Adipose tissue (tissue), 3 donors: ENCODE measurements around the gene EXD3. TPM values are rescaled to one million over a fixed set of nuclear protein-coding genes. Genes with fewer than 3 reads are reported as not detected.

Experiments
- H3K27ac ChIP-seq: one replicate; pipeline ENCODE4 v1.5.1; 2013; ENCODE audit warnings: low read depth, low read length
- WGBS, 3 donors: extraction: QIAGEN DNeasy Blood & Tissue Kit; methylation state at CpG; one replicate each; pipeline ENCODE4 v1.1.7; 2013; 5-methylcytosine and 5-hydroxymethylcytosine counted together
- polyA plus RNA-seq, 3 donors: library from polyadenylated mRNA; stranded (reverse); fragments of 200-250 nt; gene quantifications; one replicate each; pipeline ENCODE4 v1.2.3, GENCODE V29; 2013
- donor health status: healthy with polysubstance abuse.
- donor health status: Bipolar disorder and iron deficiency.
- donor health status: healthy.

Gene EXD3
- polyA plus RNA-seq, 3 donors, result 7.6 to 38.5 (median 14.0) TPM

DNA sequence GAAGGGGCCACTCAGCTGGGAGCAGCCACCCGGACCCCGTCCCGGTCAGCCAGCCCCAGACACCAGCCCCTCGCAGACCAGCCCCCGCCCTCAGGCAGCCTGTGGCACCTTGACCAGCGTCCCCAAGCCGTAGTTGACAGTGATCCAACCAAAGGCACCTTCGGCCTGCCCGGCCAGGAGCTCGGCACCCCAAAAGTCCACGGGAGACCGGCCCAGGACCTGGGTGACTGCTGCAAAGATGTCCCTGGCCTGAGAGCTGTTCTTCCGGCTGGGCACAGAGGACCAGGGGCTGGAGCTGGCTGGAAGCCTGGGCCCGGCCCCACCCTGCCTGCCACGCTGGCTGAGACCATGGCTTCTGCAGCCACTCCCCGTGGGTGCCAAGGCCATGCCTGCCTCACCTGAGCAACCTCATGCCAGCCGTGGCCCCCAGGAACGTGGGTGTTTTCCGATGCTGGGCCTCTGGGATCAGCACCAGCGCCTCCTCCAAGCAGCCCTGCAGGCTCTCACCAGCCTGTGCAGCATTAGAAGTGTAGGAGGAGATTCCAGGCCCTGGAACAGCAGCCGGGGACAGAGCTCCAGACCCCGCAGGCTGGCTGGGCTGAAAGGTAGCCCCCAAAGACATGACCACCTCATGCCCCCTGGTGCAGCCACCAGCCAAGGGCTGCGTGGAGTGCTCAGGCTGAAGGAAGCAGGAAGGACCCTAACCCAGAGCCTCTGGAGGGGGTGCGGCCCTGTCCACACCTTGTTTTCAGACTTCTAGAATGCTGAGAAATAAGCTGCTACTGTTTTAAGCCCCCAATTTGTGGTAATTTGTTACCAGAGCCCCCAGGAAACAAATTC, 14.0 kb upstream of the EXD3 start:
- WGBS, 3 donors, result 78 to 84% (median 82%) methylated on average over 24 of the region's 24 CpGs
- H3K27ac ChIP-seq, result no peak overlapping the region

DNA sequence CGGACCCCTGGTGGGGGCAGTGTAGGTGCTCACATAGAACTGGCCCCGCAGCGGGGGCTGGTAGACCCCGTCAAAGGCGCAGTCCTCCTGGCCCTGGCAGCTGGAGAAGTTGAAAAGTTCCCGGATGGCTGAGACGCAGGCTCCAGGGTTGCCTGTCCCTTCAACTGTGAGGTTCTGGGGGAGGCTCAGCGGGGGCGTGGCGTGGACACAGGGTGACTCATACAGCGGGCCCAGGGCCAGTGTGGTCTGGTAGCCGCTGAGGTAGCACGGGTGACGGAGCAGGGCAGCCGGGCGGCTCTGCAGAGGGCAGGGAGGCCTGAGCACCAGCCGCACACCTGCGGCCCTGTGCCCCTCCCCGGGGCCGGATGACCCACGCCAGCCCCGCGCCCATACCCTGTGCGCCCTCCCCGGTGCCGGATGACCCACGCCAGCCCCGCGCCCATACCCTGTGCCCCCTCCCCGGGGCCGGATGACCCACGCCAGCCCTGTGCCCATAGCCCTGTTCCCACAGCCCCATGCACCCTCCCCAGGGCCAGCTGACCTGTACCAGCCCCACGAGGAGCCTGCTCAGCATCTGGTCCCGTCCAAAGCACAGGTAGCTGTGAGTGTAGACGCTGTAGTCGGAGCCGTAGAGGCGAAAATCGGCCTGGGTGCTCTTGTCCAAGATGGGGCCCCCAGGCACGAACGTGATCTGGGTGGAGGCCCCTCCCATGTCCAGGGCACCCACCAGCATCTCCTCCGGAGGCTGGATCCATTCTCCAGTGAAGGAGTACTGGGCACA, 13.2 kb upstream of the EXD3 start:
- no peak overlapping the region for H3K27ac ChIP-seq
- 52 to 78% (median 68%) methylated on average over 36 to 42 of the region's 42 CpGs for WGBS, 3 donors

DNA sequence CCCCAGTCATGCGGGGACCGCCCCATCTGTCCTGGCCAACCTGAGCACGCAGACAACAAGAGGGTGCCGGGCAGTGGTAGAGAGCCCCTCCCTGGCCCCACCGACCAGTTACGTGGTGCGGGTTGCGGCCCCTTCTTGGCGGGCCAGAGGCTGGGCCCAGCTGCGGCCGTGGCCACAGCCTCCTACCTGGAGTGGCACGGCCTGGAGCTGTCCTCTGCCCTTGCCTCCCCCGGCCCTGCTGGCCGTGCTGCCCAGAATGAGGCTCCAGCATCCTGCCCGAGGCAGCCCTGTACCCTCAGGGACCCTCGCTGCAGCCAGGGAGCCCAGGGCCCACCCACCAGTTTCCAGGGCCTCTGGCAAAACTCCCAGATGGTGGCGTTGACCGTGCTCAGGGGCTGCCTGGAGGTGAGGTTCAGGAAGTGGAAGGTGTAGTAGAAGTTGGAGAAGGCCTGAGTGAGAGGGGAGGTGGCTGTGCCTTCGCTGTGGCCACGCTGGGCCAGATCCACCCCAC, 12.5 kb upstream of the EXD3 start:
- H3K27ac ChIP-seq, result no peak overlapping the region
- WGBS, 3 donors, result 74 to 86% (median 80%) methylated on average over 20 of the region's 20 CpGs

DNA sequence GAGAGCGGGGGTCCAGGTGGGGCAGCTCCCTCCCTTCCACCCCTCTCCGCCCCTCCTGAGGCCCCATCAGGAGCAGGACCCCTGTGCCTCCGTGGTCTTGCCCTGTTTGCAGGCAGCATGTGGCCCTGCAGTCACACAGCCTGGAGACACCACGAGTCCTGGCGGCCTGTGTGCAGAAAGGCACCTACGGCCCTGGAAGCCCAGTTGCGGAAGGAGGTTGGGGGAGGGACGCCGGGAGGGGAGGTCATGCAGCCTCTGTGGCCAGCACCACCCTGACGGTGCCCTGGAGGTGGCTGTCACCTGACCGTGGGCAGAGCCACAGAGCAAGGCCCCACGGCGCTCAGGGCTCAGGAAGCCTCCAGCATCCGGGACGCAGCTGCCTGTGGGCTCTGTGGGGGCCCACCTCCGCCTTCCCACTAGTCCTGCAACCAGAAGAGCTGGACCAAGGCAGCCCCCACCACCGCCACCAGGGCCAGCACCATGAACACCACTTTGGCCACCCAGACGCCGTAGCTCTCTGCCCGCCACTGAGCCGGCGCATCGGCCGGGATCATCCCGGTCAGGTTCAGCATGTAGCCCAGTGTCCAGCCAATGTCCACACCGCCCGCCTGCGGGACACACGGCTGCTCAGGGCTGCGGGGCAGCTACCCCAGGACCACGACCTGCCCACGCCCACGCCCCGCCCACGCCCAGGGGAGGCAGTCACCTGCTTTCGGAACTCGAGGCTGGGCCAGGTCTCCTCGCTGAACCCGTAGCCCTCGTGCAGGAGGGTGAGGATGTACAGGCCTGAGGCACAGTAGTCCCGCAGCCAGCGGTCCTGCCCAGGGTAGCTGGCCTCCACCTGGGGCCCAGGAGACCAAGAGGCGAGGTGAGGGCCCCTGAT, 11.8 kb upstream of the EXD3 start:
- H3K27ac ChIP-seq, result no peak overlapping the region
- WGBS, 3 donors, result 77 to 92% (median 83%) methylated on average over 42 to 43 of the region's 43 CpGs

DNA sequence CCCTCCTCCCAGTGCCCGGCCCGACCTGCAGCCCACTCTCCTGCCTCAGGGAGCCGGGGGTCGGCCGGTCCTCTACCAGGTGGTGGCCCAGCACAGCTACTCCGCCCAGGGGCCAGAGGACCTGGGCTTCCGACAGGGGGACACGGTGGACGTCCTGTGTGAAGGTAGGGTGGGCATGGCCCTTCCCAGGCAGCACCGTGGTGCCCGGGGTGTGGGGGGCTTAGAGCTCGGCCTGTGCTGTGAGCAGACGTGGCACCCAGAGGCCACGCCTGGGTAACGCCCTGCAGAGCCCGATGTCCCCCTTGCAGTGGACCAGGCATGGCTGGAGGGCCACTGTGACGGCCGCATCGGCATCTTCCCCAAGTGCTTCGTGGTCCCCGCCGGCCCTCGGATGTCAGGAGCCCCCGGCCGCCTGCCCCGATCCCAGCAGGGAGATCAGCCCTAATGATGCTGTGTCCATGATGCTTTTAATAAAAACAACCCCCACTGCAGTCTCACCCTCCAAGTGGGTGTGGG, 11.0 kb upstream of the EXD3 start:
- H3K27ac ChIP-seq, result no peak overlapping the region
- 89 to 90% (median 89%) methylated on average over 22 to 26 of the region's 26 CpGs for WGBS, 3 donors

DNA sequence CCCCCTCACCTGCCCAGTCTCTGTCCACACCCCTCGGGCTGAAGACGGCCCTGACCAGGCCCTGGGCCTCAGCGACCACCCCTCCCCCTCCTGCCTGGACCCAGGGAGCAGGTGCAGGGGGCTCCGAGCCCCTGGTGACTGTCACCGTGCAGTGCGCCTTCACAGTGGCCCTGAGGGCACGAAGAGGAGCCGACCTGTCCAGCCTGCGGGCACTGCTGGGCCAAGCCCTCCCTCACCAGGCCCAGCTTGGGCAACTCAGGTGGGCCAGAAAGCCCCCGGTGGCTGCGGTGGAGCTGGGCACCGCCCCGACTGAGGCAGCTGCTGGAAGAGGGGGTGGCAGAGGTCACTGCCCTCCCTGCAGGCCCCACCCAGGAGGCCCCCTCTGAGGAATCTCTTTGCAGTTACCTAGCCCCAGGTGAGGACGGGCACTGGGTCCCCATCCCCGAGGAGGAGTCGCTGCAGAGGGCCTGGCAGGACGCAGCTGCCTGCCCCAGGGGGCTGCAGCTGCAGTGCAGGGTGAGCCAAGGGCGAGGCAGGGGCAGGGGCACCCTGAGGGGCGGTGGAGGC, 10.5 kb upstream of the EXD3 start:
- H3K27ac ChIP-seq, result no peak overlapping the region
- WGBS, 3 donors, result 82 to 96% (median 83%) methylated on average over 17 to 19 of the region's 19 CpGs

DNA sequence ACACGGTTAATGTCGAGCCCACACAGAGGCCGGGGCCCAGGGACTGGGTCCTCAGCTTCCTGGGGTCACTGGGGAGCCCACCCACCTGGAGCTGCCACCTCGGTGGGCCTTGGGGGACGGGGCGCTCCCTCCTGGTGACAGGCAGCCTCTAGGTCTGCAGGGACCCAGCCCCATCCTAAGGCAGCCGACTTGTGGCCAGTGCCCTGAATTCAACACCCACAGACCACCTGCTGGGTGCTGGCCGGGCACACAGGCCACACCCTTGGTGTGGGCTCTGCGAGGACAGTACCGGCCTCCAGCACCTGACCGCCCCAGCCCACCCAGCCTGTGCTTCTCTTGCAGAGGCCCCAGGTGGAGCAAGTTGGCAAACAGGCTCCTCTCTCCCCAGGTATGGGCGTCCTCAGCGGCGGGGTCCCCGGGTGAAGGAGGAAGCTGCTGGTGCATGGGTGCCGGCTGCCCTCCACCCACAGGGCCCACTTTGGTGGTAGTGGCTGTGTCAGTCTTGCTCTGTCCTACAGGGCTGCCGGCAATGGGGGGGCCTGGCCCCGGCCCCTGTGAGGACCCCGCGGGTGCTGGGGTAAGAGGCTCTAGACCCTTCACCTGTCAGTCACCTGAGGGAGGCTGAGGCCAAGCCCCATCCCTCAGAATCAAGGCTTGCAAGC, 9.9 kb upstream of the EXD3 start:
- 94 to 95% (median 94%) methylated on average over 16 to 20 of the region's 20 CpGs for WGBS, 3 donors
- no peak overlapping the region for H3K27ac ChIP-seq

DNA sequence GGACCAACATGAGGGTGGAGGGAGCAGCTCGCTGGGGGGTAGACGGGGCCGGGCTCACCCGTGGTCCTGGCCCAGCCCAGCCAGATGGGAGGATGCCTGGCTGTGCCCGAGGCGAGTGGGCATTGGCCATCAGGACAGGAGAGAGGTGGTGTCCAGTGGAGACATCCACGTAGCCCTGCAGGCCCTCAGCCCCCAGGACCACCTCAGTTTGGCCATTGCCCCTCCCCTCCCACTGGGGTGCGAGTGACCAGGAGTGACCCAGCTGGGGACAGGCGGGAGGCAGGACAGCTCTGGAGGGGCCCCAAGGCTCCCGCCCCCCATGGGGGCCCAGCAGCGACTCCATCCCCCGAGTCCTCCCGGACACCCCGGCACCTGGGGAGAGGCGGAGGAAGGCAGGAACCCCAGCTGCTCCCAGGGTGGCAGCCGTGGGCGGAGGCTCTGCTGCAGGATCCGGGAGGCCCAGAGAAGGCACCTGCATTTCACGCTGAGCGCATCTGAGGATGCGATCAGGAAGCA, 8.5 kb upstream of the EXD3 start:
- no peak overlapping the region for H3K27ac ChIP-seq
- WGBS, 3 donors, result 82 to 86% (median 84%) methylated on average over 16 to 21 of the region's 21 CpGs

DNA sequence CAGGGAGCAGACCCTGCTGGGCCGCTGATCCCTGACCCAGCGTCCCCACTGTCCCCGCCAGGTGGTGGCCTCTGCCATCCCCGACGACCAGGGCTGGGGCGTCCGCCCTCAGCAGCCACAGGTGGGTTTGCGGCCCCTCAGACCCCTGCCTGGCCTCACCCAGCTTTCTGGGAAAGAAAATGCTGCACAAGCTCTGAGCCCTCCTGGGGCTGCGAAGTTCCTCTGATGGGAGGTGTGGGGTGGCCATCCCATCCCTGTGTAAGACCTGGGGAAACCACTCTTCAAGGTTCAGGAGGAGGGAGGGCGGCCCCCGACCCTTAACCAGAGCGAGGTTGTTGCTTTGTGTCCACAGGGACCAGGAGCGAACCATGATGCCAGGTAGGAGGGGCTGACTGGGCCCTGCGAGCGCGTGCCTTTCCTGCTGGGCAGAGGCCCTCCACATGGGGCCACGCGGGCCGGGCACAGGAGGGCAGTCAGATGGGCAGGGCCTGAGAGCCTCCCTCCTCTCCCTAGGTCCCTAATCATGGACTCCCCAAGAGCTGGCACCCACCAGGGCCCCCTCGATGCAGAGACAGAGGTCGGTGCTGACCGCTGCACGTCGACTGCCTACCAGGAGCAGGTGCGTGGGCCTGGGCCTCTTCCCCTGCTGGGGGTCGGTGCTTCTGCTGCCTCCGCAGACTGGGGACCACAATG, 7.9 kb upstream of the EXD3 start:
- WGBS, 3 donors, result 79 to 90% (median 90%) methylated on average over 26 to 27 of the region's 27 CpGs
- no peak overlapping the region for H3K27ac ChIP-seq

DNA sequence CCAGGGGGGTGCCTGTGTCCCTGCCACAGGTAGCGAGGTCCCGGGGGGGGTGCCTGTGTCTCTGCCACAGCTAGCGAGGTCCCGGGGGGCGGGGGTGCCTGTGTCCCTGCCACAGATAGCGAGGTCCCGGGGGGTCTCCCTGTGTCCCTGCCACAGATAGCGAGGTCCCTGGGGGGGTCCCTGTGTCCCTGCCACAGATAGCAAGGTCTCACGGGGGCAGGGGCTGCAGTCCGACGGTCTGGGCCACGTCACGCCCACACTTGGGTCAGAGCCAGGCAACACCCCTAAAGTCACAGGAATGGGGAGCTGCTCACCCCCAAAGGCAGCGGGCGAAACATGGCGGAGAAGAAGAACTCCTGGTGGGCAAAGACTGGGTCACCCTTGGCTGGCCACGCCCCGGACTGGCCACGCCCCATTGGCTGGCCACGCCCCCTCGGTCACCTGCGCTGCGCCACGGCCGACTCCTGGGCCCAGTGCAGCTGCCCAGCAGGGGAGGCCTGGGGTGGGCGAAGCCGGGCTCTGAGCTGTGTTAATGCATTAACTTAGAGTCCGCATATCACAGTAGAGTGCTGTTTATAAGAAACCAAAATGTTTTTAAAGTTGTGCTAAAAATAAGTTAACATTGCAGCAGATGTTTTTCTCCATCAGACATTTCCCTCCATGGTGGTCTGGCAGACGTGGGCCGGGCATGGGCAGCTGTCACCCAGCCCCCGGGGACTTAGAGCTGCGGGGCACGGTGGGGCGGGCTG, 7.2 kb upstream of the EXD3 start:
- H3K27ac ChIP-seq, result no peak overlapping the region
- WGBS, 3 donors, result 65 to 71% (median 70%) methylated on average over 33 to 34 of the region's 34 CpGs

DNA sequence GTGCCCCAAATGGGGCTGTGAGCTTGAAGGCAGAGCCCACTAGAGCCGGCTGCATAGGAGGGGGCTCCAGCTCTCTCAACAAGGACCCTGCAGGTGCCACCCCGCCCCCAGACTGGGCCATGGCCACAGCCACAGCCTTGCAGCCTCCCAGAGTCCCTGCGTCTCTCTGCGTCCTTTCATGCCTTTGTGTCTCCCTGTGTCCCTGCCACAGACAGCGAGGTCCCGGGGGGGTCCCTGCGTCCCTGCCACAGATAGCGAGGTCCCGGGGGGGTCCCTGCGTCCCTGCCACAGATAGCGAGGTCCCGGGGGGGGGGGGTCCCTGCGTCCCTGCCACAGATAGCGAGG, 6.6 kb upstream of the EXD3 start:
- H3K27ac ChIP-seq, result no peak overlapping the region
- WGBS, 3 donors, result 85 to 90% (median 86%) methylated on average over 11 to 14 of the region's 14 CpGs

DNA sequence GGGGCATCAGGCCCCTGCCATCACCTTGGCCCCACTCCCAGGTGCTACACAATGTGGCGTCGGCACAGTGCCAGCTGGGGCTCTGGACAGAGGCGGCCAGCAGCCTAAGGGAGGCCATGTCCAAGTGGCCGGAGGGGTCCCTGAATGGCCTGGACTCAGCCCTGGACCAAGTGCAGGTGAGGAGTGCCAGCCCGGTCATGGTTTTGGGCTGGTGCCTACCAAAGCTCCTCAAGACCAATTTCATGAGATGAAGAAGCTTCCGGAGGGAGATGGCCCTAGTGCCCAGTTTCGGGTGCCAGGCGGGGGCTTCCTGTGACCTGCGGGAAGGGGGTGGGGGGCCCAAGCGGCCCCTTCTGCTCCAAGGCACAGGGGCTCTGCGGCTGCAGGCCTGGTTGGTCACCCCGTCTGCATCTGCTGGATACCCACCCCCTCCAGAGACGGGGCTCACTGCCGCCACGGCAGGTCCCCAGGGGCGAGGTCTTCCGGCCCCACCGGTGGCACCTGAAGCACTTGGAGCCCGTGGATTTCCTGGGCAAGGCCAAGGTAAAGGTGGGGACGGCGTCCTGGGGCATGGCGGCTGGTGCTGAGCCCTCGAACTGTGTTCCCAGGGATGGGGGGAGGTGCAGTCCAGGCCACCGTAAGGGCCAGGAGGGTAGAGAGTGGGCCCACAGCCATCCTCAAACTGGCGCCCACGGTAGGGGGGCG, 6.0 kb upstream of the EXD3 start:
- WGBS, 3 donors, result 75 to 82% (median 82%) methylated on average over 27 of the region's 27 CpGs
- no peak overlapping the region for H3K27ac ChIP-seq

DNA sequence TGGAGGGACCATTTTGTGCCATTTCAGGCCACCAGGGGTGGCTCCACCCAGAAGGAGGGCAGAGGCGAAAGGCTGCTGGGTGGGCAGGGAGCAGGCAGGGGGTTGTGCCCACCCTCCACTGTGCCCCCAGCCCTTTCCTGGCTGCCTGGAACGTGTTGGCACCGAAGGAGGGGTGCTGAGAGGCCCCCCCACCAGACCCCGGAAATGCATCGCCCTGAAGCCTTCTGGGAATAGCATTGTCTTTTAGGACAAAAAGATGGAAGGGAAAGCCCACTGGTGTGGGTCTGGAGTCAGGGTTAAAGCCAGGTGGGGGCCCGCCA, 5.3 kb upstream of the EXD3 start:
- 63 to 76% (median 75%) methylated on average over 6 of the region's 6 CpGs for WGBS, 3 donors
- H3K27ac ChIP-seq, result no peak overlapping the region

DNA sequence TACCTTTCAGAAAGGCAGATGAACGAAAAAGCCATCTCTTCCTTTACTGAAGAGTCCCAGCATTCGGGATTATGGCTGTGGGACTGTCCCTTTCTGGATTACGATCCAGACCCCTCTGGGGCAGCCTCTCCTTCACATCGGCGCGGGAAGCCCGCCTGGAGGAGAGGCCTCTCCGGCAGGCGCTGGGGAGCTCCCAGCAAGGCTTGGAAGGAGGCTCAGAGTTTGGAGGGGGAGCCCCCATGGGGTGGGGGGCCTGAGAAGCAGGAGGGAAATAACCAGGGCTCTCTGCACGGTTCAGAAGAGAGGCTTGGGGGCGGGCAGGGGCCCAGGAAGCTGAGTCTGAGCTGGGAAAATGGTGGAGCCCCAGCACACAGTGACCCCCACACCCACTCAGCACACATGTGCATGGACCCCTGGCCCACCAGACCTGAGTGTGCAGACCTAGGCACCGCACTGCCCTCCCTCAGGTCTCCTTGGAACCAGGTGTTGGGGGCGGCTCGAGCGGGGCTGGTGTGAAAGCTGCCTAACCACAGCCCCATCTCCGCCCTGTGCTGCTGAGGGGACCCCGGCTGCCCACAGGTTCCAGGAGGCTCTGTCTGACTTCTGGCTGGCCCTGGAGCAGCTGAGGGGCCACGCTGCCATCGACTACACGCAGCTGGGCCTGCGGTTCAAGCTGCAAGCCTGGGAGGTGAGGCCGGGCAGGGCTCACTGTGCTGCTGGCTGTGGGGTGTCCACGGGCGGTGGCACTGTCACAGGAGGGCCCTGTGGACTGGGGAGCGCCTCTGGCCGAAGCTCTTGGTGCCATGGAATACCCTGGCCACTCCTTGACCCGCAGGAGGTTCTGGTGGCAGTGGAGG, 4.7 kb upstream of the EXD3 start:
- WGBS, 3 donors, result 79 to 89% (median 79%) methylated on average over 25 to 27 of the region's 27 CpGs
- no peak overlapping the region for H3K27ac ChIP-seq
